ENCODE measurements around the gene SLC16A3.

DNA sequence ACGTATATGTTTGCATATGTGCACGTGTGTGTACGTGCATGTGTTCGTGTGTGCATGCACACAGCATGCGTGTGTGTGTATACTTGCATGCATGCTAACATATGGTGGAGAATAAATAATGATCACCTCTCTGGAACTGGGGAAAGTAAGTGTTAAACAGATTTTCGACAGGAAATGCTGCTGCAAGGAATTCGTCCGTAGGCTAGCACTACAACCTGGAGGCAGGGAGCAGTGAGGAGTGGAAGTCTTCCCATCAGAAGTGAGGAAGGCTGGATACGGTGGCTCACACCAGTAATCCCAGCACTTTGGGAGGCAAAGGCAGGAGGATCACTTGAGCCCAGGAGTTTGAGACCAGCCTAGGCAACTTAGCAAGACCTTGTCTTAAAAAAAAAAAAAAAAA lies 49.5 kb downstream of the SLC16A3 start:
- TF ChIP-seq, protein P1, sequence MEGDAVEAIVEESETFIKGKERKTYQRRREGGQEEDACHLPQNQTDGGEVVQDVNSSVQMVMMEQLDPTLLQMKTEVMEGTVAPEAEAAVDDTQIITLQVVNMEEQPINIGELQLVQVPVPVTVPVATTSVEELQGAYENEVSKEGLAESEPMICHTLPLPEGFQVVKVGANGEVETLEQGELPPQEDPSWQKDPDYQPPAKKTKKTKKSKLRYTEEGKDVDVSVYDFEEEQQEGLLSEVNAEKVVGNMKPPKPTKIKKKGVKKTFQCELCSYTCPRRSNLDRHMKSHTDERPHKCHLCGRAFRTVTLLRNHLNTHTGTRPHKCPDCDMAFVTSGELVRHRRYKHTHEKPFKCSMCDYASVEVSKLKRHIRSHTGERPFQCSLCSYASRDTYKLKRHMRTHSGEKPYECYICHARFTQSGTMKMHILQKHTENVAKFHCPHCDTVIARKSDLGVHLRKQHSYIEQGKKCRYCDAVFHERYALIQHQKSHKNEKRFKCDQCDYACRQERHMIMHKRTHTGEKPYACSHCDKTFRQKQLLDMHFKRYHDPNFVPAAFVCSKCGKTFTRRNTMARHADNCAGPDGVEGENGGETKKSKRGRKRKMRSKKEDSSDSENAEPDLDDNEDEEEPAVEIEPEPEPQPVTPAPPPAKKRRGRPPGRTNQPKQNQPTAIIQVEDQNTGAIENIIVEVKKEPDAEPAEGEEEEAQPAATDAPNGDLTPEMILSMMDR (IDR thresholded peaks at IDR 0.05) = no peak
- TF ChIP-seq POLR2A (IDR thresholded peaks at IDR 0.05) = no peak

Data from heart left ventricle (tissue), 13 donors.